HG03139 (cell line): ENCODE data around the gene PTGER3.
"Not testable (repeated sequence)": the region's sequence is repeated elsewhere in the genome, so short reads cannot be mapped to it uniquely, and the experiment has no call there.

Experiments used
- ATAC-seq: cut with Tn5 transposase; IDR thresholded peaks from one replicate; pipeline ENCODE4 v1.9.1; 2021; ENCODE audit not compliant: unreplicated experiment

PTGER3 gene

GRCh38 chr1:71015745-71016144, 31.9 kb downstream of the PTGER3 start:
- ATAC-seq, result no peak

DNA sequence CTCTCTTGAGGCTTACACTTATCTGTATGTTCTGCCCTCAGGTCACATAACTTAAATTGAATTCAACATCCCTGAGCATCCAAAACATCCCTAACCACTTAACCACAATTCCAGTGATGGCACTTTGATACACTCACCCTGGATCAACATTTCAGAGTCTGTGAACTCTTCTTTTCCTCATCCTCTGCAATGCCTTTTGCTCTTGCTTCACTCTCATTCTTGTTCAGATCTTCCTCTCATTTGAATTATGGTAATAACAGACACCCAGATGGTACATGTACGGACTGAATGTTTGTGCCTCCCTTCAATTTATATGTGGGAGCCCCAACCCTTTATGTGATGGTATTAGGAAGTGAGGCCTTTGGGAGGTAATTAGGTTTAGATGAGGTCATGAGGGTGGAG, 33.4 kb downstream of the PTGER3 start:
- no peak for ATAC-seq

- ATAC-seq, result no peak
Observed at GRCh38 chr1:71002709-71003475, 44.7 kb downstream of the PTGER3 start.

DNA sequence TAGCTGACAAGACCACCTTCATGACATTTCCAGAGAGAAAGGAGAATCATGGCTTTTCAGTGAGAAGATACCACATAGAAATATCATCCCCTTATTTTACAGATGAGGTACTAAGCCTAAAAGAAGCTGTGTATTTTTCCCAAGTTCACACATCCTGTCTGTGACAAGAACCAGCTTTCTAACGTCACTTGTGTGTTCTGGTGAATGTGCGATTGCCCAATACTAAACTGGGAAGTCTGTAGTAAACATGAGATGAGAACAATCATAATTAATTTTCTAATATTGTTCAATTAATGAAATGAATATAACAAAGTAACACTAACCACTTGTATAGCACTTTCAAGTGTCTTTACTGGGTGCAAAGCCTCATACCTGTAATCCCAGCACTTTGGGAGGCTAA, 46.0 kb downstream of the PTGER3 start:
- ATAC-seq, result no peak

- ATAC-seq, result no peak
Observed at GRCh38 chr1:70997793-70998192, 49.8 kb downstream of the PTGER3 start.

DNA sequence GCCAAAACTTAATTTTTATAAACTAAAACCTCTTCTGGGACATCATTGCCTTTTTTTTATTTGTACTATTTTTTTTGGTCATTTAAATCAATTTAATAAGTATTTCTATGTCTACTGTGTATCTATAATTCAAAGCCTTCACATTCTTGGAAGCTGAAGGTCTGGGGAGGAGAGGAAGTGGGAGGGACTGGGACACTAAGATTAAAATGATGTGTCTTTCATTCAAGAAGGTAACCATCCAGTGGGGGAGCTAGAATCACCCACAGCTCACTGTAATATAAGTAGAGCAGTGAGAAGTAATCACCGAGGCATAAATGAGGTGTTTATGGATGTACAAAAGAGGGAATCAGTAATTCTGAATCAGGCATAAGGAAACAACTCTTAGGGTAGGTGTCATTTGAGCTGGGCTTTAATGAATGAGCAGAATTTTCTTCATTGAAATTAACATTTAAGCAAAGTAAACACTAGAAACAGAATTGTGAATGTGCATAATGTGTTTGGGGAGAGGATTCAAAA, 52.8 kb downstream of the PTGER3 start:
- ATAC-seq, result no peak

DNA sequence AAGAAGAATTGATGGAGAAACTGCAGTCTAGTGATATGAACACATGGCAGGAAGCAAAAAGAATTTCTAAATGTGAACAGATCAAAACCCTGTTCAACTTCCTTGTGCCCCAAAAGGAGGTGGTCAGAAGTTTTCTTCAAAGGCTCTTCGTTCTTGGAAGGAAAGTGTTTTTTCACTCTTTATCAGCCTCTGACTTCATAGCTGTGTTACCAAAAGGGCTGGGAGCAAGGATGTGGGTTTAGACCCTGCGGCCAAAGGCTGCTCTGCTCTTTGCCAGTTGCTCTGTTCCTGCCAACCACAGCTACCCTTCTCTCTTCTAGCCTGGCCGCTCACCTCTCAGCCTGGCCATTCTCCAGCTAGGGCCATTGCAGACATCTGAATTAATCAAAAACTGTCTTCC, 53.8 kb downstream of the PTGER3 start:
- no peak for ATAC-seq

DNA sequence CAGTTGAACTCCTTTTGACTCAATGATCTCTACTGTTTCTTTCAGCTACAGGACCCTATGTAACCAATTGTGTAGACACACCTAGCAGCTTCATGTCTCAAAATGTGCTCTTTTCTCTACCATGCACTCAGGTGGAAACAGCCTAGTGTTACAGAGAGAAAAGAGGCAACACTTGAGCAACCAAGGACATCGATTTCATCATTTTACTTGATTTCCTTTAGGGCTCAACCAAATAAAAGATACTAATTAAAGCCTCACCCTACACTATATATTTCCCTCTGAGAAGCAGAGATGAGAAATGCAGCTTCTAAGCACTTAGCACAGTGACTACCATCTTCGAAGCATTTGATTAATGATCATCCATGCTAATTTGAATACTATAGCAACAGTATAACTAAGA, 55.1 kb downstream of the PTGER3 start:
- ATAC-seq, result no peak

- ATAC-seq, result no peak
Observed at GRCh38 chr1:70990469-70991253, 57.0 kb downstream of the PTGER3 start.

- ATAC-seq, result no peak
Observed at GRCh38 chr1:70987497-70987896, 60.1 kb downstream of the PTGER3 start.

- not testable (repeated sequence) for ATAC-seq
Observed at GRCh38 chr1:70985776-70986225, 61.8 kb downstream of the PTGER3 start.

- ATAC-seq, result not testable (repeated sequence)
Observed at GRCh38 chr1:70985278-70985677, 62.3 kb downstream of the PTGER3 start.

GRCh38 chr1:70980361-70980760, 67.3 kb downstream of the PTGER3 start:
- no peak for ATAC-seq

DNA sequence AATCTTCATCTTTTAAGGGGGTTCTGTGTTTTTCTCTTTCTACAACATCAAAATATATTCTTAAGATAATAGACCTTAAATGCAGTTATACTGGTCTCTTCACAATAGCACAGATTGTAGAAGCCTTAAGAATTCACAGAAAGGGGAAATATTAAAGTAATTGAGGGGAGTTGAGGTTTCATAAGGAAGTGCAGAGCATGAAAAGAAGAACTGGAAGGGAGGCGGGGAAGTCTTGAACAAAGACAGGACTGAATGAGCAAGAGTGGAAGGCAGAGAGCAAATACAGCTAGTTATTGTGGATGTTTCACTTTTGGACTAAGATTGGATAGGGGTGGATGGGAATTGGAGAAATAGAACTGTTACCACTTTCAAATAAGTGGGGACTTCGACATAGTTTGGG, 67.7 kb downstream of the PTGER3 start:
- ATAC-seq, result no peak

- no peak for ATAC-seq
Observed at GRCh38 chr1:70979313-70979712, 68.3 kb downstream of the PTGER3 start.

DNA sequence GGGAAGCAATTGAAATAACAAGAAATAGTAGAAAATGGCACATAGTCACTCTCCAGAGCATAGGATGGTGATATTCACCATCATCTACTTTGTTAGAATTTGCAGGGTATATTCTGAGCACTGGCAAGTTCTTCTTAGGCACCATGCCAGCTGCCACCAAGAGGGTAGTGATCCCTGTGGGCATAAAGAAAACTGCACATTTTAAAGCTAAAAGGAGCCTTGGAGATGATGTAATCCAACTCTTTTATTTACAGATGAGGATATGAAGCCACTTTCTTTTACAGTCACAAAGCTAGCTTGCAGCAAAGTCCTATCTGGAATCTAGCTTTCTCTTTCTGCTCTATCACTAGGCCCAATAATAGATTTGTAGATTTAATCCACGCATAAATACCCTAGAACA, 69.0 kb downstream of the PTGER3 start:
- ATAC-seq, result no peak

- ATAC-seq, result no peak
Observed at GRCh38 chr1:70977575-70977974, 70.0 kb downstream of the PTGER3 start.

DNA sequence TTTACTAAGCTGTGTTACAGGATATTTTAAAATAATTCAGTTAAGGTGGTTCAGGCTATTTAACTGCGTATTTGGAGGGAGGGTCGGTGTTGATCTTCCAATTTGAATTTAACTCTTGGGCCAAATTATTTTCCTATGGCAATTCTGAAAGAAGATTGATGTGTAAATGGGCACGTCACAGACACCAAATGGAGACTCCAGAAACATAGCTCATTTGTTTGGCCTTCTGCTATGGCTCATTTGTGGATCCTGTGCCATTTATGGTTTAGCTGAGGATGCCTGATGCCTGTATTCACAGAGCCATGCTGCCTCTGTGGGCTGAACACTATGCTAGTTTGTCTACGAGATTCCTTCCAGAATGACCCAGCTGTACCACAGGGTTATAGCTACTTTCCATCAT, 70.6 kb downstream of the PTGER3 start:
- no peak for ATAC-seq

- ATAC-seq, result no peak
Observed at GRCh38 chr1:70973754-70974153, 73.9 kb downstream of the PTGER3 start.

- ATAC-seq, result no peak
Observed at GRCh38 chr1:70970407-70970806, 77.2 kb downstream of the PTGER3 start.

DNA sequence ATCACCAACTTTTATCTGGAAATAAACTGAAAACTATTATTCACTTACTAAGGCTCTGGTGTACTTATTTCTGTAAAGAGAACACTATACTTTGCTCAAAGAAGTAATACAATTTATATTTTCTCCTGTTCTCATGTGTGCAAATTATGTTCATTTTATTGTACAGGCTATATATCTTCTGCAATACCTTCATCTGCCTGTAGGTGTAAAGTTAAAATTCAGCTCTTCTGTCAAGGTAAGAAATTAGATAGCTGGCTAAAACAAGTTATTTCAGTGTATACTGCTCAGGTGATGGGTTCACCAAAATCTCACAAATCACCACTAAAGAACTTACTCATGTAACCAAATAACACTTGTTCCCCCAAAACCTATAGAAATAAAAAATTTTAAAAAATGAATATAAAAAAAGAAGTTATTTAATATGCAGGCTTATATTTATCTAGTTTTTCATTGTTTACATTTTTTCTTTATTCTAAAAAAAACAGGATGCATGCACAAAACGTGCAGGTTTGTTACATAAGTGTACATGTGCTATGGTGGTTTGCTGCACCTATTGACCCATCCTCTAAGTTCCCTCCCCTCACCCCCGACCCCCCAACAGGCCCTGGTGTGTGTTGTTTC, 81.5 kb downstream of the PTGER3 start:
- peak; percentile 54 for ATAC-seq

DNA sequence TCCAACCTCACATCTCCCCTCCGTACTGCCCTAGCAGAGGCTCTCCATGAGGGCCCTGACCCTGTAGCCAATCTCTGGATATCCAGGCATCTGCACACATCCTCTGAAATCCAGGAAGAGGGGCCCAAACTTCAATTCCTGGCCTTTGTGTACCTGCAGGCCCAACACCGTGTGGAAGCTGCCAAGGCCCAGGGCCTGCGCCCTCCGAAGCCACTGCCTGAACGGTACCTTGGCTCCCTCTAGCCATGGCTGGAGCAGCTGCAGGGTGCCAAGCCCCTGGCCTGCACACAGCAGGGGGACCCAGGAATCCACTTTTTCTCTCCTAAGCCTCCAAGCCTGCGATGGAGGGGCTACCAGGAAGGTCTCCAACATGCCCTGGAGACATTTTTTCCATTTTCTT, 84.2 kb downstream of the PTGER3 start:
- no peak for ATAC-seq
